SH-SY5Y (cell line): ENCODE measurements around the gene AP3M1.

Experiments
- GATA2 ChIP-seq: IDR thresholded peaks from 2 replicates; pipeline ENCODE4 v1.6.1; 2011; ENCODE audit warnings: mild to moderate bottlenecking, low read depth, low read length
- GATA3 ChIP-seq: IDR thresholded peaks from 2 replicates; pipeline ENCODE4 v1.6.1; 2011; ENCODE audit warnings: low read depth, mild to moderate bottlenecking, low read length, moderate library complexity

Gene AP3M1

GRCh38 chr10:74081941-74082718 is 68.5 kb downstream of the AP3M1 start:
- TF ChIP-seq GATA2 (no peak), GATA3 (no peak)

- TF ChIP-seq GATA3 (no peak), GATA2 (no peak)
Measured at GRCh38 chr10:74081192-74081803, 69.3 kb downstream of the AP3M1 start.

DNA sequence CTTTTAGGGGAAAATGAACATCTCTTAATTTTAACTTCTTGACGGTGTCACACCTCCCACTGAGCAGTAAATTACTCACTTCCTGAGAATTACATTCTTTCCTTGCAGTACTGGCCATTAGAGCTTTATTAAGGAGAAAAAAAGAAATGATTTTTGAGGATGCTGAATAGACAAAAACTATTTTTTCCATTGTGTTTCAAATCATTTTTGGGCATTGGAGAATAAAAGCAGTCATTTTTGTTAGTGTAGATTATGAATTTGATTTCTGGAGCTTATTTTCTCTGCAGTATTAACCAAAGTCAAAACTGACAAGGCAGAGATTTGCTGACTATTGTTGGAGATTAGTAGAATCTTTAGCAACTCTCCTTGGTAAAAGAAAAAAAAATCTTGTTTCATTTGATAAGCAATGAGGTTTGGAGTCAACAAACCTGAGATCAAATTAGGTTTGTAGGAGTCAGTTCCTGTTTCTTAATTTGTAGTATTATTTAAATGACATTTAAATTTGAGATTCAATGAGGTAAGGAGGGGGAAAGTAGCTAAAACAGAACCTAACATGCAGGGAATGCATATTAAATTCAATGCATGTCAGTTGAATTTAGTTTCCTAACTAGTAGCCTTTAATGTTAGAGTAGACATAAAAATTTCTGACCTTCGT is 70.6 kb downstream of the AP3M1 start:
- TF ChIP-seq GATA3 = no peak

- TF ChIP-seq GATA3 (no peak), GATA2 (no peak)
Measured at GRCh38 chr10:74079028-74079935, 71.3 kb downstream of the AP3M1 start.

DNA sequence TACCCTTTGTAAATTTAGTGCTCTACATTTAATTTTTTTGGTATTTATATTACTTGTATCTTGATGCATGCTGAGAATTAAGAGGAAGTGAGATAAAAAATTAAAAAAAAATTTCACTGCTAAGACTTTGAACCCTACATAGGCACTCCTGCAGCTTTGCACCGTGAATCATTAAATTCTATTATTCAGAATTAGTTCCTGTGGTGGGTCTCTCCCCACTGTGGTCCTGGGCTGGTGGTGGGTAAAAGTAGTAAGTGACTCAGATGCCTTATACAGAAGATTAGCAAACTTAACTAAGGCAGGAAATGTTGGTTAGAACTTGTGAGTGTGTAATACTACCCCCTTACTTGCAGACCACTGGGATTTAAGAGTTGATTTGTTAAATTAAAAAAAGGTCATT is 72.6 kb downstream of the AP3M1 start:
- no peak for TF ChIP-seq GATA3
- TF ChIP-seq GATA2 = no peak

GRCh38 chr10:74077416-74077815 is 73.2 kb downstream of the AP3M1 start:
- TF ChIP-seq GATA3 (no peak), GATA2 (no peak)

- TF ChIP-seq GATA3 = no peak
- TF ChIP-seq GATA2 = no peak
Measured at GRCh38 chr10:74076961-74077360, 73.7 kb downstream of the AP3M1 start.

DNA sequence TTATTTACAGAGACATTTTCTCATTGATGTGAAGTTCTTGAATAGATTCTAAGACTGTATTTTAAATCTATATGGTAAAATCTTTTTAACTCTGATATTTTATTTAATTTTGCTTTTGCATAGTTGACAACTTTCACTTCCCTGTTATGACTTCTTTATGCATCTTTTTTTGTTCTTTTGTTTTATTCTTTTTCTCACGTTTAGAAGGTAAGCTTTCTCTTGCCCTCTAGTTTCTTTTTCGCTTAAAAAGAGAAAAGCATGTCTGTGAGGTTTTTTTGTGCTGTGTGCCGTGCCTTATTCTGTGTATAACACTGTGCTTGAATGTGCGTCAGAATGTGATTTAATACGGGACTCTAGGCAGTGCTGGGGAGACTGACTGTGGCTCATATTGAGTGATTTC is 74.7 kb downstream of the AP3M1 start:
- TF ChIP-seq GATA3 (no peak), GATA2 (no peak)

- TF ChIP-seq GATA3 (no peak), GATA2 (no peak)
Measured at GRCh38 chr10:74072503-74072902, 78.1 kb downstream of the AP3M1 start.

- TF ChIP-seq GATA3 (no peak), GATA2 (no peak)
Measured at GRCh38 chr10:74071157-74071556, 79.5 kb downstream of the AP3M1 start.
